ENCODE data around the gene PYGM. TPM values are rescaled to one million over a fixed set of nuclear protein-coding genes. Genes with fewer than 3 reads are reported as not detected.

The PYGM gene
- 3.9 and 5.0 TPM in 2 replicates for total RNA-seq

GRCh38 chr11:64759722-64760719 lies at the start of gene PYGM:
Gene PYGM (minus strand): TSS chr11:64759974. CDS start chr11:64759898, 76 bp downstream.

GRCh38 chr11:64803158-64803845 lies 43.5 kb upstream of the PYGM start, which contains the start of gene MAP4K2:
Gene MAP4K2 (minus strand): TSS chr11:64803214. CDS start chr11:64803149, 65 bp downstream.

DNA sequence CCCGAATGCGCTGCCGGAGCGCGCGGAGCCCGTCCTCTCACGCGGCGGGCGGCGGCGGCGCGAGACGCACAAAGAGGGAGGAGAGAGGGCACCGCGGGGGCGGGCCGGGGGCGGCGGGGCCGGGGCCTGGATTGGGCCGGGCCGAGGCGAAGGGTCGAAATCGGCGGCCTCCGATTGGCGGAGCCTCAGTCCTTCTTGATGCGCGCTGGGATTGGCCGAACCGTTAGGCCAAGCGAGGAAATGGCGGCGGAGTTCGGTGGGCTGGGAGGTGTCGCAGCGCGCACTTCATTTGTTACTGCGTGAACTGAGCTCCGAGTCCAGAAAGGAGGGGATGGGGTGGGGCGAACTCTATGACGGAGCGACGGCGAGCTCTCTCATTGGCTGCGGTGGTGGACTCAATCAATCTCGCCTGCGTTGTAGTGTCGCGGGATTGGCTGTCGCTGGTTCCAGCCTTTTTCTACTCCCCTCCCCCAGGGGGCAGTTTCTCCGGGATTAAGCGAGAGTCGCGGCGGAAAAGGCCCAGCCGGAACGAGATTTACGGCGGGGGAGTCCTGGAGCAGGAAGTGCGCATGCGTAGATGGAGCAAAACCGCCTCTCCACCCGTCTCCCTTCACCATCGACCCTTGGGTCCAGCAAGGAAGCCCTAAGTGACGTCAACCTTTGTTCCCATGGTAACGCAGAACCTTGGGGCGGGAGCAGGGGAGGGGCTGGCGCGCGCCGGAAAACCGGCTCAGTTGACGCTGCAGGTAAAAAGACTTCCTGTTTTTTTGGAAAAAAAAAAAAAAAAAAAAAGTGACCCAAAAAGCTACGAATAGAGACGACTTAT lies 18.9 kb upstream of the PYGM start, which contains the start of gene SF1:
Gene SF1 (minus strand): TSS at position 70 of the 826 bp plus-strand sequence. CDS start 150 bp downstream, outside the sequence.

GRCh38 chr11:64743591-64744543 lies 15.9 kb downstream of the PYGM start, which contains the start of gene RASGRP2:
Gene RASGRP2 (minus strand): TSS chr11:64744142. CDS start chr11:64742866, 1,276 bp downstream.

DNA sequence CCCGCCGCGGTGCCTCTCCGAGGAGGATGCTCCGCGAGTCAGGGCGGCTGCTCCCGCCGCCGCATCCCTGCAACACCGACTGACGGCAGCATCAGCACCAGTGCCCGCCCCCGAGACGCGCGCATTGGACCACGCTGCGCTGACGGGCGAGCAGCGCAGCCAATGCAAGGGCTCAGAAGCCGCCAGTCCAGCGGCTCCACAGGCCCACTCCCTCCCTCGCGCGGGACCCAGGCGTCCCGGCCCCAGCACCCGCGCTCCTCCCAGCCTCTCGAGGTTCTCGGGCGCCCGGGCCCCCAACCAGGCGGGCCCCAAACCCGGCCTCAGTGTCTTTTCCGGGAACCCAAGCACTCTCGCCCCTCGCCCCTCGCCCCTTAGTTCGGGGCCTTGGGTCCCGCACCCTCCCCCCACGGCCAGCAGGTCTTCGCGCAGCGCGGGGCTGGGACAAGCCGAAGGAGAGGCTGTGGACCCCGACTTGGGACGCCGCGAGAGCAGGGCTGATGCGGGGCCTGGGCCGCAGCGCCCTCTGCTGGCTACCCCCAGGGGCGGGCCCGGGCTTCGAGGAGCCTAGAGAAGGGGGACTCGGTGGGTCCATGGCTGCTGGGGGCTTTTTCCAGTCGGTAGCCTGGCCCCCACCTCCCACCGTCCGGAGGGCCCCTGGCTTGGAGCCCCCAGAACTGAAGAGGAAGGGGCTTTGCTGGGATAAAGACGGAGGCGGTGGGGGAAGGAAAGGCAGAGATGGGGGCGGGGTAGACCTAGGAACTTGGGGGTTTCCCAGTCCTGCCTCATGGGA lies 36.5 kb downstream of the PYGM start, which contains the start of gene NRXN2:
Gene NRXN2 (minus strand): TSS at position 81 of the 790 bp plus-strand sequence. CDS start 9,498 bp downstream, outside the sequence.

Other genes starting within 250 kb of the PYGM start
- 0.09 and 0.16 TPM in 2 replicates for gene SLC22A11, start 204.0 kb downstream of the PYGM start, total RNA-seq
- gene SLC22A12, start 168.8 kb downstream of the PYGM start, total RNA-seq = not detected in 2 replicates
- 1.0 and 1.4 TPM in 2 replicates for gene NRXN2, start 36.8 kb downstream of the PYGM start, total RNA-seq
- 0.16 TPM in 1 of 2 replicates, not detected in the other for gene RASGRP2, start 15.8 kb downstream of the PYGM start, total RNA-seq
- gene SF1, start 18.6 kb upstream of the PYGM start, total RNA-seq = 46.3 and 58.8 TPM in 2 replicates
- gene MAP4K2, start 43.2 kb upstream of the PYGM start, total RNA-seq = 5.3 and 6.1 TPM in 2 replicates
- gene MEN1, start 50.6 kb upstream of the PYGM start, total RNA-seq = 12.3 and 15.0 TPM in 2 replicates
- 0.16 and 0.69 TPM in 2 replicates for gene CDC42BPG, start 84.7 kb upstream of the PYGM start, total RNA-seq
- gene EHD1, start 118.6 kb upstream of the PYGM start, total RNA-seq = 56.6 and 151 TPM in 2 replicates
- gene ATG2A, start 157.2 kb upstream of the PYGM start, total RNA-seq = 10.1 and 11.2 TPM in 2 replicates
- 5.8 and 6.4 TPM in 2 replicates for gene PPP2R5B, start 164.7 kb upstream of the PYGM start, total RNA-seq
- gene GPHA2, start 175.9 kb upstream of the PYGM start, total RNA-seq = not detected in 2 replicates
- not detected in 2 replicates for gene MAJIN, start 212.1 kb upstream of the PYGM start, total RNA-seq
- 0.26 and 0.63 TPM in 2 replicates for gene BATF2, start 237.0 kb upstream of the PYGM start, total RNA-seq